Measurements from ENCODE around the gene CFAP221.

DNA sequence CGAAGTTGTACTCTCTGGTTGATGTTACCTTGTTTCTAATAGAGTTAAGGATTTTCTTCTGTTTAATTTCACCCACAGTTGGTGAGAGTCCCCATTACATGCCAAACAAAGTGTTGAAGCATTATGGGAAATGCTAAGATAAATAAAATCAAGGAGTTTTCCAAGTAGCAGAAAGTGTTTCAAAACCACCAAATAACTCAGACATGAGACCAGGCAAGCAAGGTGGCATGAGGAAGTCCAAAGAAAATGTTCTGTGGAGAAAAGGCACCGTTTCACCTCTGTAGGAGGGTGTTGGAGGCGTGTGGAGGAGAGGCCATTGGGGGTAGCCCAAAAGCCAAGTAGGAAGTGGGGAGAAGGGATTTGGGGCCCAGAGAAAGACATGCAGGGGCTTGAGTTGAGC is 8.7 kb downstream of the CFAP221 start:
- TF ChIP-seq GATA2 (IDR thresholded peaks at IDR 0.05; ENCODE audit: low read depth, low read length) = no peak
- TF ChIP-seq GATA3 (IDR thresholded peaks at IDR 0.05; ENCODE audit: low read depth, low read length) = no peak

All from SH-SY5Y (cell line).